A673 (cell line): Measurements from ENCODE around the gene RPS6KA3.

Source experiments
- CTCF ChIP-seq: fragments of 300-800, 200-600 bp; sonication (generic); conservative IDR thresholded peaks from 2 replicates; pipeline ENCODE4 v1.5.1; 2017; ENCODE audit warnings: low read depth, mild to moderate bottlenecking, antibody characterized with exemption, low read length, moderate library complexity, mixed read lengths
- EZH2 ChIP-seq: fragments of 200-600 bp; sonication (generic); IDR thresholded peaks from 2 replicates; pipeline ENCODE4 v1.6.1; 2017; ENCODE audit warnings: borderline replicate concordance, low read depth, mild to moderate bottlenecking, mixed read lengths, antibody characterized with exemption, low read length; ENCODE audit not compliant: poor library complexity, severe bottlenecking

DNA sequence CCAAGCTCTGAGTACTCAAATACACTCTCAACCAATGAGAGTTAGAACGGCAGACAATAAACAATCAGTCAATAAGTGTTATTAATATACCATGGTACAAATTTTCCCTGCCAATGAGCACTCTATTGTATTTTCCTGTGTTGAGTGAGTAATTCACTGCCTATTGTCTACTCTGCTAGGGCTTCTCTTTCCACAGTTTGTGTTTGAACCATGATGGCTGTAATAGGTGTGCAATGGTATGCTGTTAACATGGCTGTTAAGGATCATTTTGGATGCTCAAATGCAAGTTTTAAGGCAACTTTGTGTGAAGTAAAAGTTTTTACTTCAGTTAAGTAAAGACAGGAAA is 41.2 kb downstream of the RPS6KA3 start:
- TF ChIP-seq CTCF (no peak), EZH2 (no peak)
